Neural progenitor cell (in vitro differentiated cells): ENCODE data around the gene CFAP92.

Experiments
- CTCF ChIP-seq: fragments of 200-600 bp; sonication (generic); IDR thresholded peaks from 2 replicates; pipeline ENCODE4 v1.5.1; 2017; ENCODE audit warnings: antibody characterized with exemption, mild to moderate bottlenecking
- EZH2 ChIP-seq: fragments of 200-600 bp; sonication (generic); IDR thresholded peaks from 2 replicates; pipeline ENCODE4 v1.6.1; 2017; ENCODE audit warnings: antibody characterized with exemption, mild to moderate bottlenecking, moderate library complexity
- EZH2phosphoT487 ChIP-seq: fragments of 200-600 bp; sonication (generic); IDR thresholded peaks from 2 replicates; pipeline ENCODE4 v1.6.1; 2017; ENCODE audit warnings: antibody characterized with exemption

- TF ChIP-seq CTCF (no peak), EZH2phosphoT487 (no peak), EZH2 (no peak)
Observed at GRCh38 chr3:128906031-128906803, 87.7 kb downstream of the CFAP92 start.
